ENCODE data around the gene METTL25B. TPM values are rescaled to one million over a fixed set of nuclear protein-coding genes. Genes with fewer than 3 reads are reported as not detected.

METTL25B gene
- total and polyA plus RNA-seq, 2 of the 13 experiments (the other 11 are each of a cell fraction or from before 2014, with no cell fraction given): 11.9 to 24.0 TPM

DNA sequence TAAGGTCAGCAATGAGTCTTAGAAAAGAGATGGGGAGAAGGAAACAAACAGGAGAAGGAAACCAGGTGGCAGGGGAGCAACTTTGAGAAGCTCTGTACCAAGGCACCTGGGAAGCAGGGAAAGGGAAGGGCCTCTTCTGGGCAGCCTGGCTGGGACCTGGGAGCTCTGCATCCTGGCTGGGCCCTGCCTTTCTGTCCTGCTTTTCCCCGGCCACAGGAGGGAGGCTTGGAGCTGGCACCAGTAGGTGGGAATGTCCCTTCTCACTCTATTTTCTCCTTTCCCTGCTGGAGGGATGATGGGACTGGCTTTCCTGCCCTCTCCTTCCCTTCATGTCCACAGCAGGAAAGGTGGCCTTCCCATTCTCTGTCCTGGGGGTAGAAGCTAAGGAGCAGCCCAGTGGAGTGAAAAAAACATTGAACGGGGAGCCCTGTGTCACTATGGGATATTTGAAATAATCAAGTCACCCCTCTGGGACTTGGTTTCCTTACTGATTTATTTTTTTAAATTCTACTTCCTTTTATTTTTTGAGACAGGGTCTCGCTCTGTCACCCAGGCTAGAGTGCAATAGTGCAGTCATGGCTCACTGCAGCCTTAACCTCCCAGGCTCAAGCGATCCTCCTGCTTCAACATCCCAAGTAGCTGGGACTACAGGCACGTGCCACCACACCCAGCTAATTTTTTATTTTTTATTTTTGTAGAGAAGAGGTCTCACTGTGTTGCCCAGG is 45.9 kb upstream of the METTL25B start (continued):
- TF ChIP-seq, protein P1, sequence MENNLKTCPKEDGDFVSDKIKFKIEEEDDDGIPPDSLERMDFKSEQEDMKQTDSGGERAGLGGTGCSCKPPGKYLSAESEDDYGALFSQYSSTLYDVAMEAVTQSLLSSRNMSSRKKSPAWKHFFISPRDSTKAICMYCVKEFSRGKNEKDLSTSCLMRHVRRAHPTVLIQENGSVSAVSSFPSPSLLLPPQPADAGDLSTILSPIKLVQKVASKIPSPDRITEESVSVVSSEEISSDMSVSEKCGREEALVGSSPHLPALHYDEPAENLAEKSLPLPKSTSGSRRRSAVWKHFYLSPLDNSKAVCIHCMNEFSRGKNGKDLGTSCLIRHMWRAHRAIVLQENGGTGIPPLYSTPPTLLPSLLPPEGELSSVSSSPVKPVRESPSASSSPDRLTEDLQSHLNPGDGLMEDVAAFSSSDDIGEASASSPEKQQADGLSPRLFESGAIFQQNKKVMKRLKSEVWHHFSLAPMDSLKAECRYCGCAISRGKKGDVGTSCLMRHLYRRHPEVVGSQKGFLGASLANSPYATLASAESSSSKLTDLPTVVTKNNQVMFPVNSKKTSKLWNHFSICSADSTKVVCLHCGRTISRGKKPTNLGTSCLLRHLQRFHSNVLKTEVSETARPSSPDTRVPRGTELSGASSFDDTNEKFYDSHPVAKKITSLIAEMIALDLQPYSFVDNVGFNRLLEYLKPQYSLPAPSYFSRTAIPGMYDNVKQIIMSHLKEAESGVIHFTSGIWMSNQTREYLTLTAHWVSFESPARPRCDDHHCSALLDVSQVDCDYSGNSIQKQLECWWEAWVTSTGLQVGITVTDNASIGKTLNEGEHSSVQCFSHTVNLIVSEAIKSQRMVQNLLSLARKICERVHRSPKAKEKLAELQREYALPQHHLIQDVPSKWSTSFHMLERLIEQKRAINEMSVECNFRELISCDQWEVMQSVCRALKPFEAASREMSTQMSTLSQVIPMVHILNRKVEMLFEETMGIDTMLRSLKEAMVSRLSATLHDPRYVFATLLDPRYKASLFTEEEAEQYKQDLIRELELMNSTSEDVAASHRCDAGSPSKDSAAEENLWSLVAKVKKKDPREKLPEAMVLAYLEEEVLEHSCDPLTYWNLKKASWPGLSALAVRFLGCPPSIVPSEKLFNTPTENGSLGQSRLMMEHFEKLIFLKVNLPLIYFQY (CRISPR knock-in tag; IDR thresholded peaks at IDR 0.05; ENCODE audit: borderline replicate concordance): no peak
- TF ChIP-seq ZNF263 (CRISPR knock-in tag; IDR thresholded peaks at IDR 0.05): no peak
- TF ChIP-seq, protein P2, sequence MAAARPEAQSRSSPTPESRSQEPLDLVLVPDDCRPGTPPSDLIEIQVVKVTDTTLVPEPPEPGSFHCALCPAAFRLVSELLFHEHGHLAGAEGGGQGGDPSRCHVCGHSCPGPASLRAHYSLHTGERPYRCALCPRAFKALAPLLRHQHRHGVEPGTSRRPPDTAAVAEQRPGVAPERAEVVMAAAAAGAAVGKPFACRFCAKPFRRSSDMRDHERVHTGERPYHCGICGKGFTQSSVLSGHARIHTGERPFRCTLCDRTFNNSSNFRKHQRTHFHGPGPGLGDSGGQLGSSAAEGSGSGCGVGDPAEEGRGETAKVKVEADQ (CRISPR knock-in tag; IDR thresholded peaks at IDR 0.05; ENCODE audit: borderline replicate concordance): no peak
- TF ChIP-seq SOX13 (IDR thresholded peaks at IDR 0.05): no peak
- TF ChIP-seq SOX13 (CRISPR knock-in tag; conservative IDR thresholded peaks at IDR 0.05 in 1 of 2, IDR thresholded peaks at IDR 0.05 in 1 of 2): no peak
- no peak for TF ChIP-seq ZNF773 (CRISPR knock-in tag; IDR thresholded peaks at IDR 0.05; ENCODE audit: borderline replicate concordance)
- TF ChIP-seq ZBTB7B (CRISPR knock-in tag; IDR thresholded peaks at IDR 0.05): no peak
- TF ChIP-seq SKI (IDR thresholded peaks at IDR 0.05; ENCODE audit: partially characterized antibody): no peak
- TF ChIP-seq RAD21 (CRISPR knock-in tag; IDR thresholded peaks at IDR 0.05): peak; percentile 40; the same call in 1 of the 2 replicates
- TF ChIP-seq SMAD3 (CRISPR knock-in tag; IDR thresholded peaks at IDR 0.05): no peak

All from HepG2 (cell line).